Activated CD4-positive, alpha-beta T cell treated with anti-CD3 and anti-CD28 coated beads, Interleukin-2, amount 50 U/mL, for 24 hours (primary cell): Measurements from ENCODE around the gene SH2D6.
"Not testable (repeated sequence)": the region's sequence is repeated elsewhere in the genome, so short reads cannot be mapped to it uniquely, and the experiment has no call there.

Experiments
- DNase-seq, 2 donors: peaks; one replicate each; pipeline ENCODE4 v3.0.0-alpha.2; 2020; ENCODE audit warnings: low read depth in 1 of 2, low spot score in 1 of 2

Gene SH2D6

GRCh38 chr2:85439025-85439472 lies 20.5 kb downstream of the SH2D6 start:
- no peak for DNase-seq

DNA sequence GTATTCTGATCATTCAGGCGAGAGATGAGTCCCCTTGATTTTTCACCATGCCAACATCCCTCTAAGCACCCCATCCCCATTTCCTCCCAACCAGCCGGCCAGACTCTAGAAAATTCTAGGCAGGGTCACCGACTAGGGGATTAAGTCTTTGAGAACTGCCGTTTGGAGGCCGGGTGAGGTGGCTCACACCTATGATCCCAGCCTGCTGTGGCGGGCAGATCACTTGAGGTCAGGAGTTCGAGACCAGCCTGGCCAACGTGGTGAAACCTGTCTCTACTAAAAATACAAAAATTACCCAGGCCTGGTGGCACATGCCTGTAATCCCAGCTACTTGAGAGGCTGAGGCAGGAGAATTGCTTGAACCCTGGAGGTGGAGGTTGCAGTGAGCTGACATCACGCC lies 21.1 kb downstream of the SH2D6 start:
- not testable (repeated sequence) for DNase-seq

GRCh38 chr2:85439986-85440385 lies 21.5 kb downstream of the SH2D6 start:
- DNase-seq: no peak

GRCh38 chr2:85440729-85441128 lies 22.2 kb downstream of the SH2D6 start:
- DNase-seq: no peak

GRCh38 chr2:85441864-85442263 lies 23.4 kb downstream of the SH2D6 start:
- no peak for DNase-seq

DNA sequence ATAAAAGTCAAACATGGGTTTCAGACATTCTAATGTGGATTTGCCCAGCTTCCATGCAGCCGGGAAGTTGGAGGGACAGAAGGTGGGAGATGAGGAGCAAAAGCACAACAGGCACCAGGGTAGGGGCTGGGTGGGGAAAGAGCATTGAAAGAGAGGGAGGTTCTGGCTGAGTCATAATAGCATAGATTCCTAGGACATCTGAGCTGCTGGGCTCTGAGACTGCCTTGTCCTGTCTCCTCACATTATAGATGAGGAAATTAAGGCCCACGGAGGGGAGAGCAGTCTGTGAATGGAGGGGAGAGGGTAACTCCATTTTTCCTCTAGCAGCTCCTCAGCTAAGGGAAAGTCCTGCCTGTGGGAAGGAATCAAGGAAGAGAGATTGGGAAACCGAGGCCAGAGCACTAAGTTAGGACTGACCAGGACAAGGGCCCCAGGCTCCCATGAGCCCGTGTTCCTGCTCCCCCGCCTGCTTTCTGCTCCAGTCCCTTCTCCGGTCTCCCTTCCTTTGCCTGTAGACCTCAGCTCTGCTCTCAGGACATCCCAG lies 26.2 kb downstream of the SH2D6 start:
- no peak for DNase-seq

- DNase-seq: no peak
Observed at GRCh38 chr2:85445316-85446295, 27.1 kb downstream of the SH2D6 start.

- DNase-seq: no peak
Observed at GRCh38 chr2:85446296-85447221, 28.0 kb downstream of the SH2D6 start.

DNA sequence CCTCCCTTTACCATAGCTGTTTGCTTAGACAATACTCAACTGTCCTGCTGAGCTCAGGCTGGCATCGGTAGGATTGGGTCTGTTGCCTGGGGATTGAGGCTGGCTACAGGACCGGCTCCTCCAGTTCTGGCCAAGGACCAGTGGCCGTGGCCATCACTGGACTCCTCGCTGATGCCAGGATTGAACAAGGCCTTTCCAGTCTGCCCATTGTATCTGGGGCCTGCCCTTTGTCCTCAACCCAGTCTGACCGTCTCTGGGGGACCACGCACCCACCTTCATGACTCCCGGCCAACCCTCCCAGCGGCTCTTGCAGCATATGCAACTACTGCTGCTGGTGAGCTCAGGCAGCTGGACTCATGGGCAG lies 28.7 kb downstream of the SH2D6 start:
- no peak for DNase-seq

GRCh38 chr2:85448461-85449213 lies 30.1 kb downstream of the SH2D6 start:
- no peak for DNase-seq

DNA sequence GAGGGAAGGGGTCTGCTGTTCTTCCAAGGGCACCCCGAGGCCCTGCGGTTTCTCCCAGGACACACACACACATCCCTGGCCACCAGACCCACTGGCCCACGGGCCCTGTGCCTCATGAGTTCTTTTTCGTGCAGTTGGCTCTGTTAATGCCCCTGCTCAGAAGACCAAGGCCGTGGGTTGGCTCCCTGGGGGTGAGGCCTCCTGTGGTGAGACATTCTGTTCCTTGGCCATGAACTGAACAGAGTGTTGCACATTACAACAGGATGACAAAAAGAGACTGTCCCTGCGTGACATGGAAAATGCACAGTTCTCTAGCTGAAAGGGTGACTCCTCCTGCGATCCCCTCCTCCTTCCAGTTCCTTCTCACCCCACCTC lies 30.7 kb downstream of the SH2D6 start:
- DNase-seq: no peak

DNA sequence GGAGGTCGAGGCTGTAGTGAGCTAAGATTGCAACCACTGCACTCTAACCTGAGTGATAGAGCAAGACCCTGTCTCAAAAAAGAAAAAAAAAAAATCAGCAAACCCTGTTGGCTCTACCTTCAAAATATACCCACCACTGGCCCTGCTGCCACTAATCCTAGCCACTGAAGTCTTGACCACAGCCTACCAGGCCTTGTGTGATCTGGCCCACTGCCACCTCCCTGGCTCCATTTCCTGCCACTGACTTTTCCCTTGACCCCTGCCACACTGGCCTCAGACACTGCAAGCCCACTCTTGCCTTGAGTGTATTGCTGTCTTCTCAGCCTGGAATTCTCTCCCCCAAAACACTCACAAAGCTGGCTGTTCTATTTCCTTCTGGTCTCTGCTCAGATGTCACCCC lies 33.7 kb downstream of the SH2D6 start:
- DNase-seq: no peak

GRCh38 chr2:85453571-85453970 lies 35.1 kb downstream of the SH2D6 start:
- DNase-seq: no peak

DNA sequence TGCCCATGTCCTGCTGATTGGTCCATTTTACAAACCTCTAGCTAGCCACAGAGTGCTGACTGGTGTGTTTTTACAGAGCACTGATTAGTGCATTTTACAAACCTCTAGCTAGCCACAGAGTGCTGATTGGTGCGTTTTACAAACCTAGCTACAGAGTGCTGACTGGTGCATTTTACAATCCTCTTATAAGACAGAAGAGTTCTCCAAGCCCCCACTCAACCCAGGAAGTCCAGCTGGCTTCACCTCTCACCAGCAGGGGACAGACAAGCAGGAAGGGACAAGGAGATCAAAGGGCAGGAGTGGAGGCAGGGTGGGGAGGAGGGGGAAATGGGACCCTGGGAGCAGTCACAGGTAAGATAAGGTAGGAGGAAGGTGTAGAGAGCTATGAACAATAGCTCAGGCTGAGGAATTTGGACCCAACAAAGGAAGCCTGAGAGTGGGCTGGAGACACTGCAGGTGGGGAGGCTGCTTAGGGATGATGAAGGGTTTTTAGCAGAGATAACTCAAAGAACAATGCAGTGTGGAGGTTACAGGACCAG lies 37.1 kb downstream of the SH2D6 start:
- DNase-seq: no peak

DNA sequence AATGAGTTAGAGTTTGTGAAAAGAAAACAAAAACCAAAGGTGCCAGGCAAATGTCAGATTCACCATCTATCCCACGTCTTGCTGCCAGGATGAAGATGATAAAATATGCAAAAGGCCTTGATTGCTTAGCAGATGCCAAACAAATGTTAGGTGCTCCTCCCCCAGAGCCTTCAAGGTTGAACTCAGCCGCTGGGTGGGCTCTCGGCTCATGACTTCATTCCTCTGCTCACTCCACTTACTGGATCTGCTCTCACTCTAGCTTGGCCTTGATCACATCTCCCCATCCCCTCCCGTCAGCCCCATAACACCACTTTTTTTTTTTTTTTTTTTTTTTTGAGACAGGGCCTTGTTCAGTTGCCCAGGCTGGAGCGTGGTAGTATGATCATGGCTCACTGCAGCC lies 38.5 kb downstream of the SH2D6 start:
- no peak for DNase-seq

- DNase-seq: no peak
Observed at GRCh38 chr2:85457877-85458316, 39.4 kb downstream of the SH2D6 start.

GRCh38 chr2:85458601-85459563 lies 40.4 kb downstream of the SH2D6 start:
- DNase-seq: no peak

DNA sequence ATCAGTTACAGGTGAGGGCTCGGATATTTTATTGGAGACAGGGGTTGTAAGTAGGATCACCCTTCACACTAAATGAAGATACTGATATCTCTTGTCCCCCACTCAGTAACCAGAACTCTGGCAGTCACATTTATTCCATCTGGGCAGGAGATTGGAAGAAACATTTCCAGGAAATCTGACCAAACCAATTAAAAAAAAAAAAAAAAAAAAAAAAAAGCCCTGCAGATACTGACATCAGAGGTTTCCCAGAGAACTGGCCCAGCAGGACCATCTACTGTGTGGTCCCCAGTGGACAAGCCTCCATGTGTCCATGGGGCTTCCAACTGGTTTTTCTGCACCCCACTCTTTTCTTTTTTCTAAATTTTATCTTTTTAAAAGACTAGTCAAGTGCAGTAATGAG lies 41.3 kb downstream of the SH2D6 start:
- no peak for DNase-seq

DNA sequence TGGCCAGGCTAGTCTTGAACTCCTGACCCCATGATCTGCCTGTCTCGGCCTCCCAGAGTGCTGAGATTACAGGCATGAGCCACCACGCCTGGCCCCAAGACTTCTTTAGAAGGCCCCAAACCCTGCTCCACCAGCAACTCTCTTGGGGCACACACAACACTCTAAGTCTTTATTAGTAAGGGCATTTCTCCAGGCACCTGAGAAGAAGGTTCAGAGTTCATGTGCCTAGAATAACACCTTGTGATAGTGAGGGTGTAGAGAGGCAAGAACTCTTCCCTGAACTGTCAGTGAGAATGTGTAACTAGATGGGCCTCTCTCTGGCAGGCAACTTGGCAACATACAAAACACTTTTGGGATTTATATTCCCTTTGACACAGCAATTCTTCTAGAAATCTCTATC lies 43.8 kb downstream of the SH2D6 start:
- DNase-seq: no peak
